ENCODE measurements around the gene ZXDC. TPM values are rescaled to one million over a fixed set of nuclear protein-coding genes. Genes with fewer than 3 reads are reported as not detected.

ZXDC gene
- total and polyA plus RNA-seq, 11 donors = 8.7 to 40.3 (median 19.3) TPM

- intact Hi-C loops (cut with DNase I) = no loop called here
- Histone ChIP-seq H3K36me3 (no peaks in the 10 kb centered on the region), H3K4me1 (peaks cover 0 to 1% (median 0%) of the 10 kb centered on the region in 12 donors), H3K27ac (no peak within 1 kb of the TSS), H3K4me3 (no peak within 1 kb of the TSS), H3K9me3 (no peaks in the 10 kb centered on the region), H3K27me3 (peaks cover 0 to 5% (median 0%) of the 10 kb centered on the region in 9 donors)
- TF ChIP-seq CTCF (IDR thresholded peaks at IDR 0.05) (no peak), POLR2A (IDR thresholded peaks at IDR 0.05) (no peak)
- DNase-seq = peak in 3 of 5 donors; percentile 16 to 42 (median 22)
- no peak for ATAC-seq
- WGBS, 4 donors = 71 to 90% (median 90%) methylated on average over 3 to 16 of the region's 16 CpGs
Measured at GRCh38 chr3:126517291-126517951, 41.7 kb upstream of the ZXDC start, which contains the start of gene UROC1. Gene UROC1 (minus strand): TSS chr3:126517773. CDS start chr3:126517719, 54 bp downstream.

GRCh38 chr3:126516936-126517290, 41.2 kb upstream of the ZXDC start:
- TF ChIP-seq POLR2A (IDR thresholded peaks at IDR 0.05) (no peak), CTCF (IDR thresholded peaks at IDR 0.05) (no peak)

GRCh38 chr3:126516152-126516935, 40.7 kb upstream of the ZXDC start:
- intact Hi-C loops (cut with DNase I) = no loop called here
- no peak for ATAC-seq
- H3K27me3 ChIP-seq = peaks cover 0 to 5% (median 0%) of the 10 kb centered on the region in 9 donors
- no peak overlapping the region for H3K27ac ChIP-seq
- WGBS, 4 donors = 76 to 88% (median 83%) methylated on average over 3 to 6 of the region's 6 CpGs
- TF ChIP-seq POLR2A (IDR thresholded peaks at IDR 0.05) = no peak
- no peak for TF ChIP-seq CTCF (IDR thresholded peaks at IDR 0.05)
- DNase-seq = peak in 3 of 5 donors; percentile 7 to 23 (median 18)
- peaks cover 0 to 4% (median 0%) of the 10 kb centered on the region in 12 donors for H3K4me1 ChIP-seq
- H3K36me3 ChIP-seq = no peaks in the 10 kb centered on the region
- H3K9me3 ChIP-seq = no peaks in the 10 kb centered on the region
- H3K4me3 ChIP-seq = no peak overlapping the region

More at GRCh38 chr3:126516936-126517290, 41.2 kb upstream of the ZXDC start:
- Histone ChIP-seq H3K27ac (no peak overlapping the region), H3K9me3 (no peaks in the 10 kb centered on the region), H3K4me1 (peaks cover 0 to 3% (median 0%) of the 10 kb centered on the region in 12 donors), H3K4me3 (no peak overlapping the region), H3K36me3 (no peaks in the 10 kb centered on the region), H3K27me3 (peaks cover 0 to 5% (median 0%) of the 10 kb centered on the region in 9 donors)
- intact Hi-C loops (cut with DNase I) = no loop called here
- ATAC-seq (no peak), DNase-seq (peak in 1 of 5 donors; percentile 28)
- WGBS, 4 donors = 85 to 88% (median 86%) methylated on average over 6 to 9 of the region's 9 CpGs

- Histone ChIP-seq H3K27ac (no peak overlapping the region), H3K36me3 (no peaks in the 10 kb centered on the region), H3K27me3 (peaks cover 0 to 5% (median 0%) of the 10 kb centered on the region in 9 donors), H3K9me3 (no peaks in the 10 kb centered on the region), H3K4me1 (peaks cover 0 to 4% (median 0%) of the 10 kb centered on the region in 12 donors), H3K4me3 (no peak overlapping the region)
- ATAC-seq (no peak), DNase-seq (peak in 3 of 5 donors; percentile 7 to 47 (median 14))
- TF ChIP-seq CTCF (IDR thresholded peaks at IDR 0.05) (no peak), POLR2A (IDR thresholded peaks at IDR 0.05) (no peak)
- intact Hi-C loops (cut with DNase I) = no loop called here
- WGBS, 4 donors = 81 to 94% (median 88%) methylated on average over 7 to 8 of the region's 8 CpGs
Measured at GRCh38 chr3:126515066-126515706, 39.5 kb upstream of the ZXDC start.
